H1 (cell line): ENCODE results near the gene ATP9B. TPM values are rescaled to one million over a fixed set of nuclear protein-coding genes. Genes with fewer than 3 reads are reported as not detected.

Experiments used
- CTCF ChIA-PET: fragments of 300-600 bp; sonication (Branson Sonifier 250); formaldehyde crosslinking; loops from one replicate; lab custom pipeline; 2021; ENCODE audit not compliant: partially characterized antibody; lab: Charles Lee
- POLR2A ChIA-PET: fragments of 300-600 bp; sonication (Branson Sonifier 250); formaldehyde crosslinking; loops from one replicate; lab custom pipeline; 2021; ENCODE audit warnings: inconsistent platforms; ENCODE audit not compliant: partially characterized antibody; lab: Charles Lee
- DNase-seq, 2 experiments: peaks; one replicate each; pipeline versions ENCODE4 v3.0.0 to v3.0.0-alpha.2; 2010 to 2022; ENCODE audit warnings: low spot score in 2 of 2, low read depth in 1 of 2, mixed read lengths in 1 of 2
- FAIRE-seq: peaks from 2 replicates; lab custom pipeline; 2011; peaks lifted over from hg19 to GRCh38; lab: Jason Lieb, UNC
- H2AFZ ChIP-seq: 2 replicates; pipeline ENCODE4 v1.8.1; 2012; ENCODE audit warnings: low read length, inconsistent platforms
- H2AK5ac ChIP-seq: 2 replicates; pipeline ENCODE4 v1.6.1; 2013; ENCODE audit warnings: low read depth, low read length
- H2BK120ac ChIP-seq: replicated peaks from 2 replicates; pipeline ENCODE3; 2013; ENCODE audit warnings: low read depth, low read length, inconsistent platforms
- H2BK12ac ChIP-seq: 2 replicates; pipeline ENCODE4 v1.6.1; 2013; ENCODE audit warnings: low read depth, low read length
- H2BK15ac ChIP-seq: 2 replicates; pipeline ENCODE4 v1.6.1; 2013; ENCODE audit warnings: low read length
- H2BK20ac ChIP-seq: 2 replicates; pipeline ENCODE4 v1.6.1; 2013; ENCODE audit warnings: low read length
- H2BK5ac ChIP-seq: 2 replicates; pipeline ENCODE4 v1.6.1; 2013; ENCODE audit warnings: low read depth, low read length
- H3K14ac ChIP-seq: 2 replicates; pipeline ENCODE4 v1.6.1; 2013; ENCODE audit warnings: inconsistent platforms; ENCODE audit not compliant: insufficient read length
- H3K18ac ChIP-seq: 2 replicates; pipeline ENCODE4 v1.6.1; 2013; ENCODE audit warnings: low read length; ENCODE audit errors: extremely low read depth
- H3K23ac ChIP-seq: 2 replicates; pipeline ENCODE4 v1.6.1; 2013; ENCODE audit warnings: inconsistent platforms; ENCODE audit not compliant: insufficient read length
- H3K23me2 ChIP-seq: 2 replicates; pipeline ENCODE4 v1.6.1; 2013; ENCODE audit warnings: low read depth, low read length
- H3K27ac ChIP-seq: 2 replicates; pipeline ENCODE4 v1.6.1; 2011; ENCODE audit warnings: low read depth, low read length, inconsistent platforms
- H3K27me3 ChIP-seq, 4 experiments: replicated peaks in 1 of 4; 1 replicate in 1 of 4; 2 replicates in 3 of 4; pipeline versions ENCODE4 v1.6.1 to v1.8.1; 2011 to 2013; ENCODE audit warnings: low read length in 3 of 4, mild to moderate bottlenecking in 3 of 4, inconsistent platforms in 2 of 4, mixed read lengths in 2 of 4, moderate library complexity in 1 of 4; ENCODE audit not compliant: control insufficient read depth in 3 of 4, insufficient read depth in 3 of 4; ENCODE audit errors: extremely low read depth in 1 of 4
- H3K36me3 ChIP-seq, 4 experiments: 2 replicates each; pipeline versions ENCODE4 v1.6.1 to v1.8.1; 2011 to 2013; ENCODE audit warnings: mild to moderate bottlenecking in 4 of 4, low read length in 3 of 4, moderate library complexity in 2 of 4, control low read depth in 1 of 4, inconsistent platforms in 1 of 4; ENCODE audit not compliant: insufficient read depth in 4 of 4, control insufficient read depth in 2 of 4
- H3K4ac ChIP-seq: replicated peaks from 2 replicates; pipeline ENCODE3; 2013; ENCODE audit warnings: low read length, low read depth, mixed read lengths, inconsistent platforms; ENCODE audit not compliant: insufficient read length
- H3K4me1 ChIP-seq, 4 experiments: replicated peaks in 1 of 4; 1 replicate in 1 of 4; 2 replicates in 3 of 4; pipeline versions ENCODE4 v1.6.1 to v1.8.1; 2011 to 2013; ENCODE audit warnings: low read length in 3 of 4, inconsistent platforms in 2 of 4, mixed read lengths in 1 of 4; ENCODE audit not compliant: insufficient read depth in 4 of 4, control insufficient read depth in 3 of 4
- H3K4me2 ChIP-seq, 2 experiments: 2 replicates each; pipeline versions ENCODE4 v1.6.1 to v1.8.1; 2011 to 2013; ENCODE audit warnings: low read depth in 2 of 2, low read length in 2 of 2, control low read depth in 1 of 2, inconsistent platforms in 1 of 2, mild to moderate bottlenecking in 1 of 2; ENCODE audit not compliant: insufficient read depth in 1 of 2
- H3K4me3 ChIP-seq, 4 experiments: fragments of 200-600, 300-600 bp in 1 of 4; sonication (generic), shearing (Covaris generic), sonication (Bioruptor Twin) in 1 of 4; 2 replicates each; pipeline versions ENCODE4 v1.5.1 to v1.8.1; 2011 to 2016; ENCODE audit warnings: low read length in 4 of 4, low read depth in 3 of 4, control low read depth in 2 of 4, inconsistent platforms in 2 of 4, mild to moderate bottlenecking in 2 of 4, mixed read lengths in 1 of 4, moderate library complexity in 1 of 4; ENCODE audit not compliant: insufficient read depth in 2 of 4; ENCODE audit errors: extremely low read depth in 1 of 4
- H3K56ac ChIP-seq: replicated peaks from 2 replicates; pipeline ENCODE3; 2013; ENCODE audit warnings: low read depth, mild to moderate bottlenecking, mixed read lengths, low read length, inconsistent platforms; ENCODE audit not compliant: insufficient read length
- H3K79me1 ChIP-seq: 2 replicates; pipeline ENCODE4 v1.6.1; 2013; ENCODE audit warnings: low read depth, low read length, control low read depth
- H3K79me2 ChIP-seq, 2 experiments: 2 replicates each; pipeline versions ENCODE4 v1.6.1 to v1.8.1; 2012 to 2013; ENCODE audit warnings: low read length in 2 of 2, mild to moderate bottlenecking in 2 of 2, inconsistent platforms in 1 of 2; ENCODE audit not compliant: insufficient read depth in 2 of 2, control insufficient read depth in 1 of 2
- H3K9ac ChIP-seq, 4 experiments: replicated peaks in 1 of 4; 1 replicate in 1 of 4; 2 replicates in 3 of 4; pipeline versions ENCODE4 v1.6.1 to v1.8.1; 2011 to 2013; ENCODE audit warnings: low read depth in 3 of 4, low read length in 3 of 4, control low read depth in 2 of 4, mild to moderate bottlenecking in 2 of 4, moderate library complexity in 2 of 4, inconsistent platforms in 1 of 4; ENCODE audit errors: extremely low read depth in 1 of 4
- H3K9me3 ChIP-seq, 2 experiments: 2 replicates each; pipeline versions ENCODE4 v1.6.1 to v1.8.1; 2012 to 2013; ENCODE audit warnings: mild to moderate bottlenecking in 2 of 2, moderate library complexity in 2 of 2, control low read depth in 1 of 2, inconsistent platforms in 1 of 2, low read depth in 1 of 2, low read length in 1 of 2, mixed read lengths in 1 of 2; ENCODE audit not compliant: insufficient read depth in 2 of 2
- H4K20me1 ChIP-seq, 2 experiments: replicated peaks in 1 of 2; 2 replicates each; pipeline versions ENCODE3 to v1.8.1; 2011 to 2013; ENCODE audit warnings: inconsistent platforms in 2 of 2, low read length in 2 of 2, mild to moderate bottlenecking in 1 of 2; ENCODE audit not compliant: insufficient read depth in 2 of 2, control insufficient read depth in 1 of 2
- H4K5ac ChIP-seq: 2 replicates; pipeline ENCODE4 v1.6.1; 2013; ENCODE audit warnings: low read length, low read depth, mixed read lengths, inconsistent platforms; ENCODE audit not compliant: insufficient read length
- H4K8ac ChIP-seq: 2 replicates; pipeline ENCODE4 v1.8.0; 2013; ENCODE audit warnings: mild to moderate bottlenecking, moderate library complexity, low read length, inconsistent platforms; ENCODE audit not compliant: insufficient read depth; ENCODE audit errors: extremely low read depth
- H4K91ac ChIP-seq: replicated peaks from 2 replicates; pipeline ENCODE3; 2013; ENCODE audit warnings: low read length, mixed read lengths, inconsistent platforms; ENCODE audit not compliant: insufficient read length
- BCL11A ChIP-seq, 2 experiments: IDR thresholded peaks; one replicate each; pipeline ENCODE4 v1.6.1; 2011; ENCODE audit warnings: low read depth in 2 of 2, low read length in 2 of 2, mild to moderate bottlenecking in 2 of 2
- BRCA1 ChIP-seq: IDR thresholded peaks from 2 replicates; pipeline ENCODE4 v1.6.1; 2012; ENCODE audit warnings: low read depth, low read length, improper control_type of control experiment
- CHD1 ChIP-seq: IDR thresholded peaks from 2 replicates; pipeline ENCODE4 v1.6.1; 2012; ENCODE audit warnings: low read depth, low read length, improper control_type of control experiment
- CHD2 ChIP-seq: IDR thresholded peaks from 2 replicates; pipeline ENCODE4 v1.6.1; 2012; ENCODE audit warnings: low read length, improper control_type of control experiment
- CREB1 ChIP-seq: IDR thresholded peaks from 2 replicates; pipeline ENCODE4 v1.6.1; 2012; ENCODE audit warnings: inconsistent platforms
- GABPA ChIP-seq: IDR thresholded peaks from 2 replicates; pipeline ENCODE4 v1.6.1; 2011; ENCODE audit warnings: mild to moderate bottlenecking, low read length, moderate library complexity, borderline replicate concordance; ENCODE audit not compliant: insufficient read depth
- KDM1A ChIP-seq: fragments of 200-600, 300-600 bp; sonication (generic); IDR thresholded peaks from 2 replicates; pipeline ENCODE4 v1.7.1; 2016; ENCODE audit warnings: mild to moderate bottlenecking, low read length, borderline replicate concordance
- SAP30 ChIP-seq: fragments of 300-600 bp; sonication (generic); IDR thresholded peaks from 2 replicates; pipeline ENCODE4 v1.7.1; 2012; ENCODE audit warnings: low read length, moderate library complexity, mild to moderate bottlenecking, inconsistent platforms; ENCODE audit not compliant: insufficient read depth, insufficient replicate concordance
- SRF ChIP-seq: IDR thresholded peaks from 2 replicates; pipeline ENCODE4 v1.6.1; 2011; ENCODE audit warnings: mild to moderate bottlenecking, low read depth, low read length, moderate library complexity
- WGBS, 2 experiments: shearing (Covaris generic) in 1 of 2; methylation state at CpG; one replicate each; pipeline versions ENCODE4 v1.1.6 to v1.1.7; 2013 to 2015; ENCODE audit warnings: low lambda C conversion rate in 2 of 2, mixed read lengths in 2 of 2, inconsistent platforms in 1 of 2, low coverage in 1 of 2, missing lambda C conversion rate in 1 of 2; ENCODE audit not compliant: insufficient replicate concordance in 2 of 2, insufficient coverage in 1 of 2, insufficient read length in 1 of 2; ENCODE audit errors: extremely low coverage in 1 of 2, missing lambda C conversion rate in 1 of 2; 5-methylcytosine and 5-hydroxymethylcytosine counted together
- polyA plus RNA-seq, 7 experiments: library from polyadenylated mRNA; depleted of rRNA in 3 of 7; stranded (reverse) in 5 of 7; unstranded in 2 of 7; fragments of >200 nt in 5 of 7; fragments of 200-250 nt in 2 of 7; gene quantifications; 1 replicate in 5 of 7; 2 replicates in 1 of 7; 4 replicates in 1 of 7; pipeline versions ENCODE4 v1.2.1 to v1.2.3, GENCODE V29; 2011 to 2013; ENCODE audit warnings: missing spikeins in 2 of 7, mixed read lengths in 2 of 7
- total RNA-seq: library from RNA; stranded (reverse); fragmentation: NEBNext Ultra II Directional; extraction: Animal tissue kit (Norgen Biotek cat#: 25700); gene quantifications from 2 replicates; pipeline ENCODE4 v1.2.1, GENCODE V29; 2021

ATP9B gene
- total and polyA plus RNA-seq, 2 of the 8 experiments (the other 6 are each of a cell fraction or from before 2014, with no cell fraction given) = 15.1 to 21.7 TPM

- no peak for FAIRE-seq
- no peaks in the 10 kb centered on the region for H3K36me3 ChIP-seq
- no peak overlapping the region for H2BK120ac ChIP-seq
- WGBS, 2 experiments = 91% methylated on average over 2 of the region's 2 CpGs; no CpG with 5 or more reads in 1 of the 2 experiments
- H3K18ac ChIP-seq = no peak overlapping the region
- no peaks in the 10 kb centered on the region for H3K23me2 ChIP-seq
- no peak overlapping the region for H4K91ac ChIP-seq
- no peak overlapping the region for H4K8ac ChIP-seq
- H3K9ac ChIP-seq = no peak overlapping the region
- no peak overlapping the region for H2AFZ ChIP-seq
- no peaks in the 10 kb centered on the region for H3K27me3 ChIP-seq
- H2AK5ac ChIP-seq = no peak overlapping the region
- peaks cover 0 to 10% (median 5%) of the 10 kb centered on the region in 4 experiments; a peak in 4 of 7 replicates for H3K4me1 ChIP-seq
- no peak overlapping the region for H3K4ac ChIP-seq
- H3K9me3 ChIP-seq = no peaks in the 10 kb centered on the region
- H2BK15ac ChIP-seq = no peak overlapping the region
- no peak overlapping the region for H3K27ac ChIP-seq
- ChIA-PET POLR2A (interaction anchor here (0.7 to 1.0 kb wide), 2 partner anchors 9 to 16 kb away, joined by 3 read pairs; no protein-coding TSS in a partner anchor), CTCF (interaction anchor here (1.0 kb wide), 1 partner anchor 29 kb away, joined by 3 read pairs; no protein-coding TSS in a partner anchor)
- no peak overlapping the region for H2BK20ac ChIP-seq
- H3K56ac ChIP-seq = no peak overlapping the region
- no peak for DNase-seq
- H2BK5ac ChIP-seq = no peak overlapping the region
- no peaks in the 10 kb centered on the region for H3K79me1 ChIP-seq
- H3K4me3 ChIP-seq = no peak overlapping the region
- no peak overlapping the region for H3K23ac ChIP-seq
- no peak overlapping the region for H2BK12ac ChIP-seq
- H4K20me1 ChIP-seq = peaks cover 3% of the 10 kb centered on the region in 2 experiments
- no peak overlapping the region for H3K14ac ChIP-seq
- H3K4me2 ChIP-seq = no peak overlapping the region
- H3K79me2 ChIP-seq = no peaks in the 10 kb centered on the region
- no peak overlapping the region for H4K5ac ChIP-seq
- TF ChIP-seq KDM1A (no peak), SRF (no peak), BCL11A (IDR thresholded peaks at IDR 0.05; ENCODE audit: low read depth in 2 of 2, low read length in 2 of 2) (no peak), CHD1 (no peak), SAP30 (no peak), CHD2 (no peak), BRCA1 (no peak), GABPA (no peak), CREB1 (no peak)
Measured at GRCh38 chr18:79186649-79187048, 117.5 kb downstream of the ATP9B start.
